Pancreas (tissue), 10 donors: ENCODE results near the gene CFAP91. TPM values are rescaled to one million over a fixed set of nuclear protein-coding genes. Genes with fewer than 3 reads are reported as not detected.

Experiments used
- ATAC-seq, 4 donors: fragments of 200-7000 bp; cut with Tn5 transposase; one replicate each; pipeline versions ENCODE4 v1.8.0 to v1.9.1; 2020; ENCODE audit warnings: mild to moderate bottlenecking in 4 of 4, moderate library complexity in 4 of 4
- DNase-seq, 6 donors: peaks; one replicate each; pipeline ENCODE4 v3.0.0-alpha.2; 2020
- FAIRE-seq: peaks from 2 replicates; lab custom pipeline; 2012; peaks lifted over from hg19 to GRCh38; lab: Jason Lieb, UNC
- H3K27ac ChIP-seq, 4 donors: fragments of 200-600 bp; sonication (generic); 1 replicate in 3 of 4; 2 replicates in 1 of 4; pipeline versions ENCODE4 v1.5.0 to v1.8.0; 2020
- H3K27me3 ChIP-seq, 4 donors: fragments of 200-600 bp; one replicate each; pipeline ENCODE4 v1.8.0; 2021
- H3K36me3 ChIP-seq, 3 donors: fragments of 200-600 bp; sonication (generic) in 1 of 3; one replicate each; pipeline versions ENCODE4 v1.5.0 to v1.8.0; 2020 to 2021
- H3K4me1 ChIP-seq, 3 donors: fragments of 200-600 bp; one replicate each; pipeline ENCODE4 v1.8.0; 2021
- H3K4me3 ChIP-seq, 4 donors: fragments of 200-600 bp; sonication (generic) in 2 of 4; one replicate each; pipeline versions ENCODE4 v1.5.0 to v1.8.0; 2020 to 2021
- H3K9me3 ChIP-seq, 4 donors: fragments of 200-600 bp; one replicate each; pipeline ENCODE4 v1.8.0; 2021
- CTCF ChIP-seq, 4 donors: fragments of 200-600 bp; sonication (generic) in 3 of 4; IDR thresholded peaks; one replicate each; pipeline versions ENCODE4 v1.5.0 to v1.8.0; 2021; ENCODE audit warnings: antibody characterized with exemption in 4 of 4
- WGBS, 2 donors: extraction: QIAGEN DNeasy Blood & Tissue Kit; methylation state at CpG; one replicate each; pipeline ENCODE4 v1.1.7; 2013; 5-methylcytosine and 5-hydroxymethylcytosine counted together
- intact Hi-C, 3 donors: fragments of 100-400 bp; cut with DNase I; formaldehyde crosslinking; loops; one replicate each; pipeline versions ENCODE4 v1.11.1 to v1.14.2; 2022
- polyA plus RNA-seq, 2 donors: library from polyadenylated mRNA; stranded (reverse); fragments of 200-250 nt; gene quantifications; one replicate each; pipeline ENCODE4 v1.2.3, GENCODE V29; 2013
- total RNA-seq, 6 donors: library from RNA; stranded (reverse); fragmentation: NEBNext Ultra II Directional in 4 of 6; extraction: Animal tissue kit (Norgen Biotek cat#: 25700) in 4 of 6; gene quantifications; one replicate each; pipeline versions ENCODE4 v1.2.1 to v1.2.4, GENCODE V29; 2021 to 2023
- donor health status: healthy with polysubstance abuse.
- donor health status: DM: no; HTN: no; CAD: no; lungs with moderate emphysema.
- donor health status: DM: no; HTN: no; CAD: no.
- donor health status: control.
- donor health status: control.
- donor health status: Bipolar disorder and iron deficiency.
- donor health status: DM: yes; HTN: yes; CAD: no.
- donor health status: DM: no; HTN: no; CAD: no.
- donor health status: DM: no; HTN: no; CAD: no.
- donor health status: DM: yes; HTN: yes; CAD: no.

The CFAP91 gene
- total and polyA plus RNA-seq, 8 donors = 8.6 to 20.9 (median 13.3) TPM

DNA sequence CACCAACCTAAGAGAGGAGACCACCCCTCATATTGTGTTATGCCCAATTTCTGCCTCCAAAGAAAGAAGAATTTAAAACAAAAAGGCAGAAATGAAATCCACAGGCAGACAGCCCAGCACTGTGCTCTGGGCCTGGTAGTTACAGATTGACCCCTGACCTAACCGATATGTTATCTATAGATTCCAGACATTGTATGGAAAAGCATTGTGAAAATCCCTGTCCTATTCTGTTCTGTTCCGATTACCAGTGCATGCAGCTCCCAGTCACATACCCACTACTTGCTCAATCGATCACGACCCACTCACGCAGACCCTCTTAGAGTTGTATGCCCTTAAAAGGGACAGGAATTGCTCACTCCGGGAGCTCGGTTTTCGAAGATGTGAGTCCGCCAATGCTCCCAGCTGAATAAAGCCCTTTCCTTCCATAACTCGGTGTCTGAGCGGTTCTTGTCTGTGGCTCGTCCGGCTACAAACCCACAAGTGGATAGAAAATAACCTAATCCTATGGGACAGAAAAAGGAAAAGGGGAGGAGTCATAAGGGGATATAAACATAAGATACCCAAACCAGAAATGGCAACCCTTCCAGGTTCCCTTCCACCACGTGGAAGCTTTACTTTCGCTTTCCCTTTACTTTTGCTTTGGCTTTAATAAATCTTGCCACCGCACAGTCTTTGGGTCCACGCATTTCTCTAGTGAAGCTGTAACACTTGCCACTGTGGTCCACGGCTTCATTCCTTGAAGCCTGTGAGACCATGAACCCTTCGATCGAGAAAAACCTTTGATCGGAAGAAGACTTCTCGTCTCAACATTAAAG is 1.7 kb upstream of the CFAP91 start:
- no peak for FAIRE-seq
- no peak for DNase-seq
- ATAC-seq = no peak
- no peaks in the 10 kb centered on the region for H3K36me3 ChIP-seq
- peak overlapping the region in 2 of 4 donors; percentile 25 to 56 for H3K27ac ChIP-seq
- intact Hi-C loops = no loop called here
- H3K4me1 ChIP-seq = peaks cover 0 to 6% (median 0%) of the 10 kb centered on the region in 3 donors
- no peak overlapping the region for H3K4me3 ChIP-seq
- no peak for TF ChIP-seq CTCF (IDR thresholded peaks at IDR 0.05)
- 86 to 87% methylated on average over 22 of the region's 22 CpGs for WGBS, 2 donors
- H3K9me3 ChIP-seq = no peaks in the 10 kb centered on the region
- H3K27me3 ChIP-seq = no peaks in the 10 kb centered on the region

DNA sequence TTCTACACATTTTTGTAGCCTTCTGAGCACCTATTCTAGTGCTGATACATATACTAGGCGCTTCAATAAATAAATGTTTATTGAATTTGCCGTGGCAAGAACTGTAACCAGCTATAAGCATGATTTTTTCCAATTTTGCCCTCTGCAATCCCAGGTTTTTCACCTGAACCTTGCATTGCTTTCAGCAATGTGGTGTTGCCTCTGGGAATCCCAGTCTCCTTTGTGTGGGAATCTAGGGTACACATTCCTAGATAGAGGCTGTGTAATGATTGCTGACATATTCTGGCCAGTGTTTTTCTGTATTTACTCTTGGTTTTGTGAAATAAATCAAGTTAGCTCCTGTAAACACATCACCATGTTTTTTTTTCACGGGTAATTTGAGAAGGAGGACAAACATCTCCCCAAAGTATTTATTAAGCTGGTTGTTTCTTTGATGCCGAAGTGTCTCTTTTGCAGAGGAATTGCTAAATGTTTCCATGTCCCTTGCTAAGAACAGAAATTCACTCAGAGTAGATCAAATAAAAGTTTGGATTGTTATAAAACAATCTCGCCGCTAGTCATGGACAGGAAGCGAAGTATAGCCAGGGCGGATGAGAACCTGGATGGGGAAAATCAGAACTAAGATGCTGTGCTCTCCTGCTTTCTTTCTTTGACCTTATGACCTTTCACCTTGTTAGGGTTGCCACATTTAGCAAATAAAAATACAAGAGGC is 1.2 kb downstream of the CFAP91 start:
- ATAC-seq (peak; percentile 14 to 44 (median 24)), FAIRE-seq (no peak), DNase-seq (no peak)
- intact Hi-C loops = no loop called here
- H3K4me3 ChIP-seq = peak overlapping the region in 3 of 4 donors; percentile 60 to 71 (median 71)
- no peaks in the 10 kb centered on the region for H3K36me3 ChIP-seq
- peak overlapping the region in 1 of 4 donors; percentile 5 for H3K27ac ChIP-seq
- H3K9me3 ChIP-seq = no peaks in the 10 kb centered on the region
- WGBS, 2 donors = 17 to 20% methylated on average over 8 of the region's 8 CpGs
- TF ChIP-seq CTCF (IDR thresholded peaks at IDR 0.05) = no peak
- no peaks in the 10 kb centered on the region for H3K27me3 ChIP-seq
- peaks cover 0 to 6% (median 0%) of the 10 kb centered on the region in 3 donors for H3K4me1 ChIP-seq

DNA sequence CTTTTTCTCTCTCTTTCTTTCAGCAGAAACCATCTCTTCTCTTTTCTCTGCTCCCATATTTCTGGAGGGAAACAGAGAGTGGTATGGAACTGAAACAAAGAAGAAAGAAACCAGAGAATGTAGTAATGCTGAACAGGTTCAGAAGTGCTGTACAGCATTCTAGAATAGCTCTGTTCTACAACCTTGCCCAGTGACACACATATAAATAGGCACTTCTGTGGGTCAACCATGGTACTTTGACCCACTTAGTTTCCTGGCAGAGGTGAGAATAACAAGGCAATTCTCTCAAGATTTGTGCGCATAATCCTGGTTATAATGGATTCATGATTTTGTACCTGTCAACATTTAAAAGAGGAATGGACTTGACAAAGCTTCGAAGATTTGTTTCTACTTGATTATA is 12.3 kb downstream of the CFAP91 start:
- no peaks in the 10 kb centered on the region for H3K9me3 ChIP-seq
- WGBS, 2 donors = 96 to 97% methylated on average over 2 of the region's 2 CpGs
- peaks cover 0 to 13% (median 9%) of the 10 kb centered on the region in 3 donors for H3K4me1 ChIP-seq
- no peaks in the 10 kb centered on the region for H3K27me3 ChIP-seq
- H3K4me3 ChIP-seq = no peak overlapping the region
- TF ChIP-seq CTCF (IDR thresholded peaks at IDR 0.05) = no peak
- intact Hi-C loops = no loop called here
- FAIRE-seq (no peak), ATAC-seq (no peak), DNase-seq (no peak)
- H3K36me3 ChIP-seq = no peaks in the 10 kb centered on the region
- H3K27ac ChIP-seq = no peak overlapping the region

GRCh38 chr3:119716998-119717397 is 14.2 kb downstream of the CFAP91 start:
- Histone ChIP-seq H3K27me3 (no peaks in the 10 kb centered on the region), H3K36me3 (no peaks in the 10 kb centered on the region), H3K4me1 (peaks cover 0 to 13% (median 9%) of the 10 kb centered on the region in 3 donors), H3K27ac (no peak overlapping the region), H3K4me3 (no peak overlapping the region), H3K9me3 (no peaks in the 10 kb centered on the region)
- no peak for TF ChIP-seq CTCF (IDR thresholded peaks at IDR 0.05)
- 18 to 26% methylated on average over 3 of the region's 3 CpGs for WGBS, 2 donors
- DNase-seq (peak; percentile 64 to 84 (median 73)), ATAC-seq (peak; percentile 98 to 100 (median 100)), FAIRE-seq (peak; percentile 39)
- intact Hi-C loops = no loop called here
